Activated CD4-positive, alpha-beta T cell treated with anti-CD3 and anti-CD28 coated beads, Interleukin-2, amount 10 ng/mL, durations not matched to agents 24 days and 14 days (primary cell): ENCODE results near the gene TRIM44. TPM values are rescaled to one million over a fixed set of nuclear protein-coding genes. Genes with fewer than 3 reads are reported as not detected.
"Not testable (repeated sequence)": the region's sequence is repeated elsewhere in the genome, so short reads cannot be mapped to it uniquely, and the experiment has no call there.

Experiments used
- DNase-seq: peaks from one replicate; pipeline ENCODE4 v3.0.0; 2022
- H3K27ac Mint-ChIP-seq: one replicate; pipeline ENCODE4 v1.8.0; 2022; ENCODE audit warnings: mild to moderate bottlenecking, mixed read lengths
- H3K27me3 Mint-ChIP-seq: one replicate; pipeline ENCODE4 v1.8.0; 2022; ENCODE audit warnings: mixed read lengths
- H3K36me3 Mint-ChIP-seq: one replicate; pipeline ENCODE4 v1.8.0; 2022; ENCODE audit warnings: low read depth, mild to moderate bottlenecking, mixed read lengths
- H3K4me1 Mint-ChIP-seq: one replicate; pipeline ENCODE4 v1.8.0; 2021; ENCODE audit warnings: mixed read lengths
- H3K4me3 Mint-ChIP-seq: one replicate; pipeline ENCODE4 v1.8.0; 2022; ENCODE audit warnings: mild to moderate bottlenecking, moderate library complexity, mixed read lengths
- H3K9me3 Mint-ChIP-seq: one replicate; pipeline ENCODE4 v1.8.0; 2021; ENCODE audit warnings: mixed read lengths
- intact Hi-C: fragments of 100-400 bp; cut with micrococcal nuclease; formaldehyde crosslinking; loops from one replicate; pipeline ENCODE4 v1.15.1; 2023
- total RNA-seq: library from RNA; stranded (reverse); gene quantifications from 2 replicates; pipeline ENCODE4 v1.2.3, GENCODE V29; 2022

The TRIM44 gene
- total RNA-seq, 1 donor from 2014 or later: 27.8 TPM

GRCh38 chr11:35689081-35689996 is 26.8 kb downstream of the TRIM44 start:
- DNase-seq: no peak
- no peak overlapping the region for H3K4me3 Mint-ChIP-seq
- peaks cover 2% of the 10 kb centered on the region for H3K4me1 Mint-ChIP-seq
- intact Hi-C loops: no loop called here
- H3K9me3 Mint-ChIP-seq: no peaks in the 10 kb centered on the region
- no peak overlapping the region for H3K27ac Mint-ChIP-seq
- no peaks in the 10 kb centered on the region for H3K27me3 Mint-ChIP-seq
- H3K36me3 Mint-ChIP-seq: peaks cover 25% of the 10 kb centered on the region

- H3K27me3 Mint-ChIP-seq: no peaks in the 10 kb centered on the region
- no peak for DNase-seq
- H3K4me1 Mint-ChIP-seq: no peaks in the 10 kb centered on the region
- H3K9me3 Mint-ChIP-seq: peaks cover 5% of the 10 kb centered on the region
- intact Hi-C loops: no loop called here
- H3K36me3 Mint-ChIP-seq: peaks cover 2% of the 10 kb centered on the region
- H3K27ac Mint-ChIP-seq: no peak overlapping the region
- no peak overlapping the region for H3K4me3 Mint-ChIP-seq
These were observed 39.6 kb downstream of the TRIM44 start for GRCh38 chr11:35702126-35702525.

- Mint-ChIP-seq H3K9me3 (peaks cover 5% of the 10 kb centered on the region), H3K4me3 (no peak overlapping the region), H3K27ac (no peak overlapping the region), H3K4me1 (no peaks in the 10 kb centered on the region), H3K27me3 (no peaks in the 10 kb centered on the region), H3K36me3 (no peaks in the 10 kb centered on the region)
- DNase-seq: no peak
- intact Hi-C loops: no loop called here
These were observed 46.8 kb downstream of the TRIM44 start for GRCh38 chr11:35709376-35709775.

GRCh38 chr11:35711173-35711910 is 48.8 kb downstream of the TRIM44 start:
- Mint-ChIP-seq H3K4me1 (peaks cover 4% of the 10 kb centered on the region), H3K36me3 (peaks cover 4% of the 10 kb centered on the region), H3K27me3 (no peaks in the 10 kb centered on the region), H3K4me3 (no peak overlapping the region), H3K27ac (no peak overlapping the region), H3K9me3 (peaks cover 7% of the 10 kb centered on the region)
- intact Hi-C loops: no loop called here
- DNase-seq: no peak

GRCh38 chr11:35711924-35712323 is 49.3 kb downstream of the TRIM44 start:
- Mint-ChIP-seq H3K27ac (no peak overlapping the region), H3K4me3 (no peak overlapping the region), H3K27me3 (no peaks in the 10 kb centered on the region), H3K36me3 (peaks cover 4% of the 10 kb centered on the region), H3K9me3 (peaks cover 7% of the 10 kb centered on the region), H3K4me1 (peaks cover 4% of the 10 kb centered on the region)
- intact Hi-C loops: no loop called here
- DNase-seq: no peak

GRCh38 chr11:35712533-35712932 is 50.0 kb downstream of the TRIM44 start:
- H3K36me3 Mint-ChIP-seq: peaks cover 4% of the 10 kb centered on the region
- peaks cover 7% of the 10 kb centered on the region for H3K9me3 Mint-ChIP-seq

GRCh38 chr11:35714882-35715627 is 52.5 kb downstream of the TRIM44 start:
- Mint-ChIP-seq H3K9me3 (peaks cover 7% of the 10 kb centered on the region), H3K4me1 (peaks cover 4% of the 10 kb centered on the region), H3K36me3 (peaks cover 4% of the 10 kb centered on the region), H3K4me3 (no peak overlapping the region), H3K27ac (no peak overlapping the region), H3K27me3 (no peaks in the 10 kb centered on the region)
- intact Hi-C loops: no loop called here
- DNase-seq: no peak

More at GRCh38 chr11:35712533-35712932, 50.0 kb downstream of the TRIM44 start:
- no peak overlapping the region for H3K27ac Mint-ChIP-seq
- H3K4me3 Mint-ChIP-seq: no peak overlapping the region
- no peaks in the 10 kb centered on the region for H3K27me3 Mint-ChIP-seq
- peaks cover 4% of the 10 kb centered on the region for H3K4me1 Mint-ChIP-seq
- intact Hi-C loops: no loop called here
- no peak for DNase-seq

- H3K9me3 Mint-ChIP-seq, H3K27ac Mint-ChIP-seq, H3K27me3 Mint-ChIP-seq, H3K4me1 Mint-ChIP-seq, H3K4me3 Mint-ChIP-seq, DNase-seq, intact Hi-C loops, H3K36me3 Mint-ChIP-seq: not testable (repeated sequence)
These were observed 53.1 kb downstream of the TRIM44 start for GRCh38 chr11:35715677-35716076.

GRCh38 chr11:35717043-35717442 is 54.5 kb downstream of the TRIM44 start:
- no peak overlapping the region for H3K27ac Mint-ChIP-seq
- peaks cover 7% of the 10 kb centered on the region for H3K9me3 Mint-ChIP-seq
- no peaks in the 10 kb centered on the region for H3K27me3 Mint-ChIP-seq
- H3K36me3 Mint-ChIP-seq: peaks cover 4% of the 10 kb centered on the region
- H3K4me3 Mint-ChIP-seq: no peak overlapping the region
- H3K4me1 Mint-ChIP-seq: peaks cover 4% of the 10 kb centered on the region
- intact Hi-C loops: no loop called here
- DNase-seq: no peak

- intact Hi-C loops: no loop called here
- Mint-ChIP-seq H3K9me3 (peaks cover 7% of the 10 kb centered on the region), H3K36me3 (peaks cover 4% of the 10 kb centered on the region), H3K27ac (no peak overlapping the region), H3K27me3 (no peaks in the 10 kb centered on the region), H3K4me1 (peaks cover 4% of the 10 kb centered on the region), H3K4me3 (no peak overlapping the region)
- DNase-seq: no peak
These were observed 54.9 kb downstream of the TRIM44 start for GRCh38 chr11:35717520-35717919.

- DNase-seq: no peak
- no peak overlapping the region for H3K27ac Mint-ChIP-seq
- peaks cover 5% of the 10 kb centered on the region for H3K9me3 Mint-ChIP-seq
- intact Hi-C loops: no loop called here
- peaks cover 11% of the 10 kb centered on the region for H3K36me3 Mint-ChIP-seq
- H3K27me3 Mint-ChIP-seq: no peaks in the 10 kb centered on the region
- no peaks in the 10 kb centered on the region for H3K4me1 Mint-ChIP-seq
- no peak overlapping the region for H3K4me3 Mint-ChIP-seq
These were observed 59.2 kb downstream of the TRIM44 start for GRCh38 chr11:35721651-35722282.

- no peak for DNase-seq
- Mint-ChIP-seq H3K36me3 (peaks cover 17% of the 10 kb centered on the region), H3K27ac (no peak overlapping the region), H3K27me3 (no peaks in the 10 kb centered on the region), H3K9me3 (peaks cover 5% of the 10 kb centered on the region), H3K4me3 (no peak overlapping the region), H3K4me1 (no peaks in the 10 kb centered on the region)
- intact Hi-C loops: no loop called here
These were observed 60.1 kb downstream of the TRIM44 start for GRCh38 chr11:35722641-35723040.

- intact Hi-C loops: no loop called here
- peaks cover 20% of the 10 kb centered on the region for H3K36me3 Mint-ChIP-seq
- H3K4me1 Mint-ChIP-seq: no peaks in the 10 kb centered on the region
- no peaks in the 10 kb centered on the region for H3K27me3 Mint-ChIP-seq
- no peak for DNase-seq
- H3K4me3 Mint-ChIP-seq: no peak overlapping the region
- H3K27ac Mint-ChIP-seq: no peak overlapping the region
- H3K9me3 Mint-ChIP-seq: peaks cover 5% of the 10 kb centered on the region
These were observed 60.9 kb downstream of the TRIM44 start for GRCh38 chr11:35723493-35723892.
